ENCODE results near the gene EIF3L.
"Not testable (repeated sequence)": the region's sequence is repeated elsewhere in the genome, so short reads cannot be mapped to it uniquely, and the experiment has no call there.

Gene EIF3L

DNA sequence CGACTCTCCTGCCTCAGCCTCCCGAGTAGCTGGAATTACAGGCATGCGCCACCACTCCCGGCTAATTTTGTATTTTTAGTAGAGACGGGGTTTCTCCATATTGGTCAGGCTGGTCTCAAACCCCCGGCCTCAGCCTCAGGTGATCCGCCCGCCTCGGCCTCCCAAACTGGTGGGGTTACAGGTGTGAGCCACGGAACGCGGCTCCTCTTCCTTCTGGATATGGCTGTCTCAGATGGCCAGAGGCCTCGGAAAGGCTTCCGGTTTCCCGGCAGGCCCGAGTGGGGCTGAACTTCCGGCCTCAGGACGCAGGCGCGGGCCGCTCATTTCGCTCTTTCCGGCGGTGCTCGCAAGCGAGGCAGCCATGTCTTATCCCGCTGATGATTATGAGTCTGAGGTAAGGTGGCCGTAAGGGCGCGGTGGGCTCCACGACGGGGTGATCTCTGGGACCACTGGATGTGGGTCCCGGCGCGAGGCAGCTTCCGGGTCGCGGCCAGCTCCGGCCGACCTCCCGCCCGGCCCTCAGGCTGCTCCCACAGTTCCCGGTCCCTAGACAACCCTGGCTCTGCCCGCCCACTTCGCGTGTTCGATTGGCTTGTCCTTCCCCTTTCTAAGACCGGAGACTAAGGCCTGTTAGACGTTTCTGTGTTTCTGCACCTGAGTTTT lies at the start of gene EIF3L:
Gene EIF3L (plus strand): TSS at position 331 of the 663 bp plus-strand sequence. CDS start 31 bp downstream, at position 362.
- peak; percentile 96 for DNase-seq

DNA sequence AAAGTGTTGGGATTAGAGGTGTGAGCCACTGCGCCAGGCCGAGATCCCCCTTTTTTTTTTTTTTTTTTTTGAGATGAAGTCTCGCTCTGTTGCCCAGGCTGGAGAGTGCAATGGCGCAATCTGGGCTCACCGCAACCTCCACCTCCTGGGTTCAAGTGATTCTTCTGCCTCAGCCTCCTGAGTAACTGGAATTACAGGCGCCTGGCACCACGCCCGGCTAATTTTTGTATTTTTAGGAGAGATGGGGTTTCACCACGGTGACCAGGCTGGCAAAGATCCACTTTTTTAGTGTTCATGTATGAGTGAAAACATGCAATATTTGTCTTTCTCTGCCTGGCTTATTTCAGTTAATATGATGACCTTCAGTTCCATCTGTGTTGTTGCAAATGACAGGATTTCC lies 49.2 kb upstream of the EIF3L start:
- not testable (repeated sequence) for DNase-seq

GRCh38 chr22:37801946-37802309 lies 47.3 kb upstream of the EIF3L start:
- DNase-seq: peak; percentile 72

- peak; percentile 85 for DNase-seq
These were observed 46.7 kb upstream of the EIF3L start for GRCh38 chr22:37802310-37803194.

- DNase-seq: peak; percentile 98
These were observed 46.0 kb upstream of the EIF3L start for GRCh38 chr22:37803195-37803638.

DNA sequence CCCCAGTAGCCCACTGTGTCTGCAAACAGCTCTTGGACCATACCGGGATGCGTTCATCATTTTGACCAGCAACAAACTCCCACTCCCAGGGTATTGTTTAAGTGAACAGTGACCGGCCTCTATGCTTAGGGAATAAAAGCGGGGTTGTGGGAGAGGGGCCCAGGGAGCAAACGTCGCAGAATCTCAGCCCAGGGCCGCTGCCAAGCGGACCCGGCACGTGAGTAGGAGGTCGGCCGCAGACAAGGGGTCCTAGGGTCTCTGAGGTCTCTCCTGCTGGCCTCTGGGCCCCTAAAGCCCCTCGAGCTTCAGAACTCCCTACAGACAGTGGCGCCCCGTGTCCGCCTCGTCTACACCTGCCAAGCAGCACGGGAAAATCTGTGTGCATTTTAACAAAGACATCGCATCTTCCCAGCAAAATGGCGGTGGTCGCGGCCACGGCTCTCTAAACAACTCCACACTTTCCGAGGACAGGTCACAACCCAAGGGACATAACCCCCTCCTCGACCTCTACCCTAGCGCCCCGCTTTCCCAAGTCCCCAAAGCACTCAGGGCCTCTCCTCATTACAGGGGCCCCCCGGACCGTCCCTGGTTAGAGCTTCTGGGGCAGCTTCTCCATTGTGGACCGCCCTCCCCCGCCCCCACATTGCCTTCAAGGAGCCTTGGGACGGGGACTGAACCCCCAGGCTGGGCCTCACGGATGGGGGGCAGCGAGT lies 45.4 kb upstream of the EIF3L start:
- peak; percentile 67 for DNase-seq

DNA sequence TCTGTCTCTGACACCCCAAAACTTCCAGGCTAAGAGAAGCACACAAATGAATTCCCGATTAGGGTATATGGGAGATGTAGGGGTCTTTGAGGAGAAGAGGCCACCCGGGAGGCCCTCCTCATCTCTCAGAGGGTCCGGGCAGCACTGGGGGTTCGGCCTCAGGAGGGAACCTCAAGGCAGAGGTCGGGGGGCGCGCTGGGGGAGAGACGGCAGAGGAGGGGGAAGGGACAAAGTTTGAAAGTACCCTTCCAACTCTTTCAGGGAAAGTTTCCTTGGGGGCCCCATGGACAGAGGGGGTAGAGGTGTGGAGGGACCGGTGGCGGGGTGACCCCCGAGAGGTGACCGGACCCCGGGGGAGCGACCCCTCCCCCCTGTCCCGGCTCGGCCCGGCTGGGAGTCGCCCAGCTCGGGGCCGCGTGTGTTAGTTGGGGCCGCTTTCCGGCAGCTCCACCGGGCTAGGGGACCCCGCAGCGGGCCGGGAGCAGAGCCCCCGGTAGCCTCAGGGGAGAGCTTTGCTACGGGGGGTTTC lies 44.8 kb upstream of the EIF3L start:
- DNase-seq: peak; percentile 46

DNA sequence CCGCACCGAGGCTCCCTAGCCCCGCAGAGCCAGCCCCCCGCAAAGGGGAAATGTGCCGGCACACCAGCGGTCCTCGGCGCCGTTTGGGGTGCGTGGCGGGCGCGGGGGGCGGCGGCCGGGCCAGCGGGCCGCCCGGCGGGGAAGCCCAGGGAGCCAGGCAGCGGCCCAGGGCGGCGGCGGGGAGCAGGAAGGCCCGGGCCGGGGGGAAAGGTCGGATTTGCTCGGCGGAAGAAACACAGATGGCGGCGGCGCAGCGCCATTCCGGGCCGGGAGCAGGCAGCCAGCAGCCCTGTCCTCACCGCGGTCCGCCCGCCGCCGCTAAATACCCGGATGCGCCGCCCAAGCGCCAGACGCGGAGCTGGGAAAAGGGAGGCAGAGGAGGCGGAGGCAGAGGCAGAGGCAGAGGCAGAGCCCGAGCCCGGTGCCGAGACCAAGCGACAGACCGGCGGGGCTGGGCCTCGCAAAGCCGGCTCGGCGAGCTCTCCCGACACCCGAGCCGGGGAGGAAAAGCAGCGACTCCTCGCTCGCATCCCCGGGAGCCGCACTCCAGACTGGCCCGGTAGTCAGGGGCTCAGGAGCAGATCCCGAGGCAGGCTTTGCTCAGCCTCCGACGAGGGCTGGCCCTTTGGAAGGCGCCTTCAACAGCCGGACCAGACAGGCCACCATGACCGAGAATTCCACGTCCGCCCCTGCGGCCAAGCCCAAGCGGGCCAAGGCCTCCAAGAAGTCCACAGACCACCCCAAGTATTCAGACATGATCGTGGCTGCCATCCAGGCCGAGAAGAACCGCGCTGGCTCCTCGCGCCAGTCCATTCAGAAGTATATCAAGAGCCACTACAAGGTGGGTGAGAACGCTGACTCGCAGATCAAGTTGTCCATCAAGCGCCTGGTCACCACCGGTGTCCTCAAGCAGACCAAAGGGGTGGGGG lies 44.1 kb upstream of the EIF3L start:
- DNase-seq: peak; percentile 93

GRCh38 chr22:37805810-37806277 lies 43.4 kb upstream of the EIF3L start:
- no peak for DNase-seq

- DNase-seq: peak; percentile 95
These were observed 42.5 kb upstream of the EIF3L start for GRCh38 chr22:37806409-37807333.

DNA sequence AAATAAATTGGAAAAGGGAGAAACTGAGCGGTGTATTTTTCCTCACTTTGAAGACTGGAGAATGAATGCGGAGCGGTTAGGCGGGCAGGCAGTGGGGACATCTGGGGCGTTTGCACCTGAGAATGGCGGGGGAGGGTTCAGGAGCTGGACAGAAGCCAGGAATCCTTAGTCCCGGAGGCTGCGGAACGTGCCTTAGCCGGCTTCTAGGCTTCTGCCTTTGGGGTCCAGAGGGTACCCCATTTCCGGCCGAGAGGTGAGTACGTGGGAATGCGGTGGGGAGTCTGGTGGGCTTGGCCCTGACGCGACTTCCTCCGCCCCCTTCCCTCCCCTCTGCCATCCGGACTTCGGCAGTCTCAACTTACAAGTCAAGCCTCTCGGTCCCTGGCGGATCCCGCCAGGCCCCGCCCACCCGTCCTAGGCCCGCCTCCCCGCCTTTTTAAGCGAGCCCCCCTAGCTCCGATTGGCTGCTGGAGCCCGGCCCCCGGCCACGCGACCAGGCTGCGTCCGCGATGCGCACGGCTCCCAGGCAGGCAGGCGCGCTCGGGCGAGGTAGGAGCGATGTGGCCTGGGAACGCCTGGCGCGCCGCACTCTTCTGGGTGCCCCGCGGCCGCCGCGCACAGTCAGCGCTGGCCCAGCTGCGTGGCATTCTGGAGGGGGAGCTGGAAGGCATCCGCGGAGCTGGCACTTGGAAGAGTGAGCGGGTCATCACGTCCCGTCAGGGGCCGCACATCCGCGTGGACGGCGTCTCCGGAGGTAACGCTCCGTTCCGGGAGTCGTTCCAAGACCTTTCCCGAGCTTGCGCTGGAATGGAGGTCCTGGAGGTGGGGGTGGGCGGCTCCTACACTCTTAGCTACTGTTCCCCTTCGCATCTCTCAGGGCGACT lies 41.6 kb upstream of the EIF3L start, which contains the start of gene GCAT:
Gene GCAT (plus strand): TSS at position 525 of the 884 bp plus-strand sequence. CDS start 34 bp downstream, at position 559.
- DNase-seq: peak; percentile 98

- DNase-seq: no peak
These were observed 40.9 kb upstream of the EIF3L start for GRCh38 chr22:37808294-37808657.

- DNase-seq: no peak
These were observed 39.4 kb upstream of the EIF3L start for GRCh38 chr22:37809672-37810333.

- no peak for DNase-seq
These were observed 37.4 kb upstream of the EIF3L start for GRCh38 chr22:37811867-37812266.

GRCh38 chr22:37812869-37813678 lies 36.1 kb upstream of the EIF3L start:
- DNase-seq: no peak

DNA sequence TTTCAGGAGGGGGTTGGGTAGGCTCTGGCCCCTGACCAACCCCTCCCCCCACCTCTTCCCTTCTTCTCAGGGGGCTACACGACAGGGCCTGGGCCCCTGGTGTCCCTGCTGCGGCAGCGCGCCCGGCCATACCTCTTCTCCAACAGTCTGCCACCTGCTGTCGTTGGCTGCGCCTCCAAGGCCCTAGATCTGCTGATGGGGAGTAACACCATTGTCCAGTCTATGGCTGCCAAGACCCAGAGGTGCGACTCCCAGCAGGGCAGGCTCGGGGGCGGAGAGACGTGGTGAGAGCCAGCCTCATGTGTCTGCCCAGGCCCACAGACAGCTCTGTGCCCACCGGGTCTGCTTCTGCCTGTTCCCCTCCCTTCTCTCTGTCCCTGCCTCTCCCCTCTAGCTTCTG lies 33.6 kb upstream of the EIF3L start:
- no peak for DNase-seq

GRCh38 chr22:37816543-37817180 lies 32.6 kb upstream of the EIF3L start:
- no peak for DNase-seq
